ENCODE data around the gene SERTAD4. TPM values are rescaled to one million over a fixed set of nuclear protein-coding genes. Genes with fewer than 3 reads are reported as not detected.

The SERTAD4 gene
- total RNA-seq, 1 donor from 2014 or later = 3.4 TPM

DNA sequence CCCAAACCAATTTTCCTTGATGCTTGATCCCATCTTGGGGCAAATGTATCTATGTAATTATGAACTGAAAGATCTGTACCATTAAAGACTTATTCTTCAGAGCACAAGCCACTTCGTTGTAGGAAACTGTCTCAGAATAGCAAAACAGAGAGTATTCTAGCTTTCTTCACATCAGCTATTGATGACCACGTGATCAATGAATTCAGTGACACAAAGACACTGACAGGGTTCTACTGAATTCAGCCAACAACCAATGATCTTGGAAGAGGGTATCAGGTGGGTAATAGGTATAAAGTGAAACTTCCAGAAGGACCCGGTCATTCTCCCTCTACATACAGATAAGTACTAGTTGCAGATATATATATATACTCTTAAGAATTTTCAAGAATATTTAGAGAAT lies 33.8 kb upstream of the SERTAD4 start:
- no peak for ATAC-seq
- H3K27me3 ChIP-seq = no peaks in the 10 kb centered on the region
- H3K4me1 ChIP-seq = no peaks in the 10 kb centered on the region
- TF ChIP-seq, protein P1, sequence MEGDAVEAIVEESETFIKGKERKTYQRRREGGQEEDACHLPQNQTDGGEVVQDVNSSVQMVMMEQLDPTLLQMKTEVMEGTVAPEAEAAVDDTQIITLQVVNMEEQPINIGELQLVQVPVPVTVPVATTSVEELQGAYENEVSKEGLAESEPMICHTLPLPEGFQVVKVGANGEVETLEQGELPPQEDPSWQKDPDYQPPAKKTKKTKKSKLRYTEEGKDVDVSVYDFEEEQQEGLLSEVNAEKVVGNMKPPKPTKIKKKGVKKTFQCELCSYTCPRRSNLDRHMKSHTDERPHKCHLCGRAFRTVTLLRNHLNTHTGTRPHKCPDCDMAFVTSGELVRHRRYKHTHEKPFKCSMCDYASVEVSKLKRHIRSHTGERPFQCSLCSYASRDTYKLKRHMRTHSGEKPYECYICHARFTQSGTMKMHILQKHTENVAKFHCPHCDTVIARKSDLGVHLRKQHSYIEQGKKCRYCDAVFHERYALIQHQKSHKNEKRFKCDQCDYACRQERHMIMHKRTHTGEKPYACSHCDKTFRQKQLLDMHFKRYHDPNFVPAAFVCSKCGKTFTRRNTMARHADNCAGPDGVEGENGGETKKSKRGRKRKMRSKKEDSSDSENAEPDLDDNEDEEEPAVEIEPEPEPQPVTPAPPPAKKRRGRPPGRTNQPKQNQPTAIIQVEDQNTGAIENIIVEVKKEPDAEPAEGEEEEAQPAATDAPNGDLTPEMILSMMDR (IDR thresholded peaks at IDR 0.05) = no peak
- H3K27ac ChIP-seq = no peak overlapping the region
- DNase-seq = no peak
- no peak overlapping the region for H3K4me3 ChIP-seq
- H3K36me3 ChIP-seq = no peaks in the 10 kb centered on the region
- intact Hi-C loops (cut with DNase I) = no loop called here
- H3K9me3 ChIP-seq = no peaks in the 10 kb centered on the region

DNA sequence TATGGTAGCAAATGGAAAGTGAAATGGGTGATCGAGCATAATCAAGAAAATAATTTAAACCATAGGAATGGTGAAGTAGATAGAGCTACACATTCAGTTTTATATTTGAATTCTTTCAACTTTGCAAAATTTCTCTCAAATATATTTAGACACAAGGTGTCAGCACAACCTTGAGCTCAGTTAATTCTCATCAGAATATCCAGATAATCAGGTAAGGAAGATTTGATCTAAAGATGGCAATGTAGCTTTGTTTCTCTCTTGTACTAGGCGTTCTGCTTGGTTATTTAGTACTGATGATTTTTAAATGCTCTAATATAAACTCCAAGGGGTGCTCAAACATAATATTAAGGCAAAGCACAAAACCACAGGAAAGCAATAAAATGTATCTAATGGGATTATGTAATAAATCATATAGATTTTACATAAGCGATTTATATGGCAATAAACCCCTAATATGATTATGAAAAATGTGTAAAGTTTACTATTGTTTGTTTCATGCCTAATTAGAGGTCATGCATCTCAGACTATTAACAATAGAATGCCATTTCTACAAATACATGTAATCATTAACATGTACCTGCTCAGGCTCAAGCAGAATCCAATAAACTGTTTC lies 32.4 kb upstream of the SERTAD4 start:
- ATAC-seq (no peak), DNase-seq (no peak)
- Histone ChIP-seq H3K36me3 (no peaks in the 10 kb centered on the region), H3K4me3 (no peak overlapping the region), H3K27ac (no peak overlapping the region), H3K27me3 (no peaks in the 10 kb centered on the region), H3K4me1 (no peaks in the 10 kb centered on the region), H3K9me3 (no peaks in the 10 kb centered on the region)
- intact Hi-C loops (cut with DNase I) = no loop called here
- TF ChIP-seq, protein P1 (IDR thresholded peaks at IDR 0.05) = peak; percentile 13

DNA sequence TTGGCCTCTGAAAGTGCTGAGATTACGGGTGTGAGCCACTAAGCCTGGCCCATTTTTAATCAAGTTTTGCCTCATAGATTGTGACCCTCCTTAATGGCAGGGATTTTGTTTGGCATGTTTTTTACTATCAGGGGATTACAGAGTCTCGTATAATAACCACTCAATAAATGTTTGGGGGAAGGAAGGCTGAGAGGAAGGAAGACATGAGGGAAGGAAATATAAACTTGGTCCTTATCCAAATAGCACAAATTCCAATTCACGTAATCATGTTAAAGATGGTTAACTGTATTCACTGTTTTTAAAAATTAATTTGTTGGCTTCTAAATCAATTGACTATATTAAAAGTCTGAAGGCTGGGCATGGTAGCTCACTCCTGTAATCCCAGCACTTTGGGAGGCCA lies 30.9 kb upstream of the SERTAD4 start:
- no peak overlapping the region for H3K27ac ChIP-seq
- no peaks in the 10 kb centered on the region for H3K27me3 ChIP-seq
- TF ChIP-seq, protein P1 (IDR thresholded peaks at IDR 0.05) = no peak
- DNase-seq = no peak
- no peaks in the 10 kb centered on the region for H3K9me3 ChIP-seq
- ATAC-seq = no peak
- H3K36me3 ChIP-seq = no peaks in the 10 kb centered on the region
- intact Hi-C loops (cut with DNase I) = no loop called here
- no peaks in the 10 kb centered on the region for H3K4me1 ChIP-seq
- H3K4me3 ChIP-seq = no peak overlapping the region

DNA sequence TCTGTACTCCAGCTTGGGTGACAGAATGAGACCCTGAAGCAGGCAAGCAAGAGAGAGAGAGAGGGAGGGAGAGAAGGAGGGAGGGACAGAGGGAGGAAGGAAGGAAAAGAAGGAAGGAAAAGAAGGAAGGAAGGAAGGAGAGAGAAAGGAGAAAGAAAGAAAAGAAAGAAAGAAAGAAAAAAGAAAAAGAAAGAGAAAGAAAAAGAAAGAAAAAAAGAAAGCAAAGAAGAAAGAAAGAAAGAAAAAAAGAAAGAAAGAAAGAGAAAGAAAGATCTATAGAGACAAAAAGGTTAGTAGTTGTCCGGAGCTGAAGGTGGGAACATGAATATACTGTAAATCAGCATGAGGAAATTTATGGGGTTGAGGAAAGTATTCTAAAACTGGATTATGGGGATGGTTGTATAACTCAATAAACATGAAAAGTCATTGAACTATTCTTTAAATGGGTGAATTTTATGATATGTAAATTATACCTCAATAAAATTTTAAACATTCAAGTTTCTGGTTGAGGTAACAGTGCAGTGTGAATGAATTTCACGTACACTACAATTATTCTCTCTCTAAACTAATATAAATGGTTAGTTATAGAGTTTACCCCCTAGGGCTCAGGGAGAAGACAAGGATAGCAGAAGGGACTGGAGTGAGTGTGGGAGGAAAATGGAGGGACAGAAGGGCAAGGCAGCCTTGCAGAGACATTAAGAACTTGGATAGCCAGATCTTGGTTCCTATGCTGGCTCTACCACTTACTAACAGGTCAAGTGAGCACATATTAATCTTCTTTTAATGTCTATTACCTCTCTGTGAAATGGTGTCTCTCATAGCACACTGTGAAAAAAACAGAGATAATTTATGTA lies 24.8 kb upstream of the SERTAD4 start:
- ATAC-seq = no peak
- Histone ChIP-seq H3K4me1 (no peaks in the 10 kb centered on the region), H3K4me3 (no peak overlapping the region), H3K9me3 (no peaks in the 10 kb centered on the region), H3K27me3 (no peaks in the 10 kb centered on the region), H3K36me3 (no peaks in the 10 kb centered on the region), H3K27ac (no peak overlapping the region)
- TF ChIP-seq, protein P1 (IDR thresholded peaks at IDR 0.05) = no peak
- no peak for DNase-seq
- intact Hi-C loops (cut with DNase I) = no loop called here

DNA sequence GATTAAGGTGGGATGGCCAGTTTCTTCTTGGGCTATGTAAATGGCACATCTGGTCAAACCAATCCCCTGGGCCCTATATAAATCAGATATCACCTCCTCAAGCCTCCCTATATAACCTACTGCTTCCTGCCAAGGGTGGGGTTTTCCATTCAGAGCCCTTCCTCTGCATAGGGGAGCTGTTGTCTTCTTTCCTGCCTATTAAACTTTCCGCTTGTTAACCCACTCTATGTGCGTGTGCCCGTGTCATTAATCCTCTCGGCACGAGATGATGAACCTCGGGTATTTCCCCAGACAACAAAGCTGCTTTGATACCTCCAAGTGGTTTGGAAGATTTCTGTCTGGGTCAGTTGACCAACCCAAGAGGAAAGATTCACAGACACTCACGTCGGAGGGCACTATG lies 19.3 kb upstream of the SERTAD4 start:
- Histone ChIP-seq H3K9me3 (no peaks in the 10 kb centered on the region), H3K4me1 (no peaks in the 10 kb centered on the region), H3K36me3 (no peaks in the 10 kb centered on the region), H3K27me3 (no peaks in the 10 kb centered on the region), H3K4me3 (no peak overlapping the region), H3K27ac (no peak overlapping the region)
- DNase-seq (no peak), ATAC-seq (no peak)
- intact Hi-C loops (cut with DNase I) = no loop called here
- TF ChIP-seq, protein P1 (IDR thresholded peaks at IDR 0.05) = no peak
